Nephron (organoid): ENCODE results near the gene SNX27.

Source experiments
- H3K27ac Mint-ChIP-seq, 3 experiments: 2 replicates each; pipeline ENCODE4 v1.8.0; 2020; ENCODE audit warnings: mixed read lengths in 3 of 3, mild to moderate bottlenecking in 2 of 3, moderate library complexity in 1 of 3
- H3K27me3 Mint-ChIP-seq: 2 replicates; pipeline ENCODE4 v1.8.0; 2021; ENCODE audit warnings: low read depth, mild to moderate bottlenecking, moderate library complexity, mixed read lengths
- H3K36me3 Mint-ChIP-seq: 2 replicates; pipeline ENCODE4 v1.8.0; 2020; ENCODE audit warnings: low read depth, mixed read lengths
- H3K4me1 Mint-ChIP-seq: 2 replicates; pipeline ENCODE4 v1.8.0; 2020; ENCODE audit warnings: mixed read lengths
- H3K4me3 Mint-ChIP-seq, 3 experiments: 2 replicates each; pipeline ENCODE4 v1.8.0; 2020; ENCODE audit warnings: mild to moderate bottlenecking in 3 of 3, mixed read lengths in 3 of 3, moderate library complexity in 2 of 3
- H3K9me3 Mint-ChIP-seq: 2 replicates; pipeline ENCODE4 v1.8.0; 2020; ENCODE audit warnings: mixed read lengths
- TF ChIP-seq, protein P1 (sequence below), 3 experiments: fragments of 200-600 bp; sonication (generic); IDR thresholded peaks; one replicate each; pipeline ENCODE4 v1.5.0; 2021; ENCODE audit warnings: antibody characterized with exemption in 3 of 3; ENCODE audit not compliant: unreplicated experiment in 3 of 3

Gene SNX27

DNA sequence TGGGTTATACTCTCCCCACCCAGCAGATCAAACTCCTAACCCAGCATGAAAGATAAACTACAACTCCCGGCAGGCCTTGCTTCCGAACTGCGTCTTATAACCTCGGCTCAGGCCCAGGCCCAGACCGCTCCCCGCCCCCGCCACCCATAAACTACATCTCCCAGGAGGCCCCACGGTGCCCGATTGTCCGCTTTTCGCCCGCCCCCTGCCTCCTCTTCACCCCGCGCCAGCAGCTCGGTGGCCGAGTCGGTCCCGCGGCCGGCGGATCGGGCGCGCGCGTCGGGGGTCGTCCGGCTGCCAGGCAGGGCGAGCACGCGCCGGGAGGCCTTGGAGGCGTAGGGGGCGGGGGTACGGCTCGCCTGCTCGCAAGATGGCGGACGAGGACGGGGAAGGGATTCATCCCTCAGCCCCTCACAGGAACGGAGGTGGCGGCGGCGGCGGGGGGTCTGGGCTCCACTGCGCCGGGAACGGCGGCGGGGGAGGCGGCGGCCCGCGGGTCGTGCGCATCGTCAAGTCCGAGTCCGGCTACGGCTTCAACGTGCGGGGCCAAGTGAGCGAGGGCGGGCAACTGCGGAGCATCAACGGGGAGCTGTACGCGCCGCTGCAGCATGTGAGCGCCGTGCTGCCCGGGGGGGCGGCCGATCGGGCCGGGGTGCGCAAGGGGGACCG, at the start of gene SNX27:
SNX27 (plus strand) TSS at position 219 of the 669 bp plus-strand sequence; CDS start at position 371, 152 bp downstream.
- Mint-ChIP-seq H3K4me1 (peaks cover 26% of the 10 kb centered on the region), H3K36me3 (peaks cover 4% of the 10 kb centered on the region), H3K4me3 (peak within 1 kb of the TSS; percentile 95 to 99 (median 99)), H3K27me3 (peaks cover 5% of the 10 kb centered on the region), H3K27ac (peak within 1 kb of the TSS; percentile 82 to 95 (median 95)), H3K9me3 (no peaks in the 10 kb centered on the region)
- TF ChIP-seq, protein P1, sequence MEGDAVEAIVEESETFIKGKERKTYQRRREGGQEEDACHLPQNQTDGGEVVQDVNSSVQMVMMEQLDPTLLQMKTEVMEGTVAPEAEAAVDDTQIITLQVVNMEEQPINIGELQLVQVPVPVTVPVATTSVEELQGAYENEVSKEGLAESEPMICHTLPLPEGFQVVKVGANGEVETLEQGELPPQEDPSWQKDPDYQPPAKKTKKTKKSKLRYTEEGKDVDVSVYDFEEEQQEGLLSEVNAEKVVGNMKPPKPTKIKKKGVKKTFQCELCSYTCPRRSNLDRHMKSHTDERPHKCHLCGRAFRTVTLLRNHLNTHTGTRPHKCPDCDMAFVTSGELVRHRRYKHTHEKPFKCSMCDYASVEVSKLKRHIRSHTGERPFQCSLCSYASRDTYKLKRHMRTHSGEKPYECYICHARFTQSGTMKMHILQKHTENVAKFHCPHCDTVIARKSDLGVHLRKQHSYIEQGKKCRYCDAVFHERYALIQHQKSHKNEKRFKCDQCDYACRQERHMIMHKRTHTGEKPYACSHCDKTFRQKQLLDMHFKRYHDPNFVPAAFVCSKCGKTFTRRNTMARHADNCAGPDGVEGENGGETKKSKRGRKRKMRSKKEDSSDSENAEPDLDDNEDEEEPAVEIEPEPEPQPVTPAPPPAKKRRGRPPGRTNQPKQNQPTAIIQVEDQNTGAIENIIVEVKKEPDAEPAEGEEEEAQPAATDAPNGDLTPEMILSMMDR (IDR thresholded peaks at IDR 0.05; ENCODE audit: unreplicated experiment in 3 of 3) = no peak

DNA sequence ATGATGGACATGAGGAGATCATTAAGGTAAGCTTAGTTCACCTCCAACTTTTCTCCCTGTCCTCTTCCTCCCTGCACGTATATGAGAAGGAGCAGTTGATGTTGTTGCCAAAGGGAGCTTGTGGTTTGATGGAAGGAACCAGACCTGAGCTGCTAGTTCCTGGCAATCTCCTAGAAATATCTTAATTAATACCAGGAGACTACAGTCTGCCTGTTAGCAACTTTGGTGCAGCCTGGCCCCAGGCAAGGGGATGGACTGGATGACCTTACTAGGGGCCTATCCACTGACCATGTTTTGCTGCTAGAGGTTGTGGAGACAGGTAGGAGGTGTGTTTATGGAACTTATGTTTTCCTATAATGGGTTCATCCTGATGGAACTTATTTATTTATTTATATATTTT, 49.2 kb upstream of the SNX27 start:
- Mint-ChIP-seq H3K4me1 (no peaks in the 10 kb centered on the region), H3K27ac (no peak overlapping the region), H3K36me3 (no peaks in the 10 kb centered on the region), H3K4me3 (no peak overlapping the region), H3K27me3 (peaks cover 3% of the 10 kb centered on the region), H3K9me3 (no peaks in the 10 kb centered on the region)
- TF ChIP-seq, protein P1 (IDR thresholded peaks at IDR 0.05; ENCODE audit: unreplicated experiment in 3 of 3) = no peak

DNA sequence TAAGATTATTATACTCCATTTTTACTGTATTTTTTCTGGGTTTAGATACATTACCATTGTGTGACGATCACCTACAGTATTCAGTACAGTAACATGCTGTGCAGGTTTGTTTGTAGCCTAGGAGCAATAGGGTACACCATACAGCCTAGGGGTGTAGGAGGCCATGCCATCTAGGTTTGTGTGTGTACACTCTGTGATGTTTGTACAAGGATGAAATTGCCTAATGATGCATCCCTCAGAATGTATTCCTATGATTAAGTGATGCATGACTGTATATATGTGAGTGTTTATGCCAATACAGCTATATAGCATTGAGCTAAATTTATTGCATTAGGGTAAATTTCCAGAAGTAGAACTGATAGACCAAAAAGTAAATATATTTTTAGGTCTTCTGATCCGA, 48.5 kb upstream of the SNX27 start:
- no peak overlapping the region for H3K27ac Mint-ChIP-seq
- no peak overlapping the region for H3K4me3 Mint-ChIP-seq
- H3K36me3 Mint-ChIP-seq = no peaks in the 10 kb centered on the region
- peaks cover 3% of the 10 kb centered on the region for H3K27me3 Mint-ChIP-seq
- H3K9me3 Mint-ChIP-seq = no peaks in the 10 kb centered on the region
- no peaks in the 10 kb centered on the region for H3K4me1 Mint-ChIP-seq
- TF ChIP-seq, protein P1 (IDR thresholded peaks at IDR 0.05; ENCODE audit: unreplicated experiment in 3 of 3) = no peak

DNA sequence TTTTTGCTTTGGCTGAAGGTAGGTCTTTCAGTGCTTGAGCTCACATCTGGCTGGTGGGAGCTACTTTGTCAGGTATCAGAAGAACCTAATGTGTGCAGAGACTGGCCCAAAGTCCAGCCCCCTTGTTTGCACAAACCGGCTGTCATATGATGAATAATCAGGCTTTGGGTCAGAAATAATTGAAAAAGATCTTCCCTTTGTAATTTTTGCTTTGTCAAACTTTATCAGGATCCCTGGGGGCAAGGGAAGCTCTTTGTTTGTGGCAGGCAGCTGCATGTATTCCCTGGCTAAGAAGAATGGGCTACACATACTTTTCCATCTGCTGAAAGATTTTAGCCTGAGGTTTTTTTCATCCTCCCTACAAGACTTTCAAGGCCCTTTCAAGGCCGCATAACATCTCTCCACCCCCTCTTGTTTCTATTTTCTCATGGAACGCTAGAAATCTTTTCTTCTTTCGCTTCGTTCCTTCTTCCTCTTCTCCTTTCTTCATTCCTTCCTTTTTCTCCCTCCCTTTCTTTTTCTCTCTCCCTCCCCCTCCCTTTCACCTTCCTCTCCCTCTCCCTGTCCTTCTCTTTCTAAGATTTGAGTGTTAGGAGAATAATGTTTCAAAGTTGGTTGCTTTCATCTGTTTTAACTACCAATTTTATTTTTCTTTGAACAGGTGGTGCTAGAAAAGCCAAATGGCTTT, 46.2 kb upstream of the SNX27 start:
- H3K27ac Mint-ChIP-seq = no peak overlapping the region
- H3K4me3 Mint-ChIP-seq = no peak overlapping the region
- peaks cover 3% of the 10 kb centered on the region for H3K27me3 Mint-ChIP-seq
- H3K36me3 Mint-ChIP-seq = peaks cover 3% of the 10 kb centered on the region
- H3K9me3 Mint-ChIP-seq = no peaks in the 10 kb centered on the region
- no peaks in the 10 kb centered on the region for H3K4me1 Mint-ChIP-seq
- TF ChIP-seq, protein P1 (IDR thresholded peaks at IDR 0.05; ENCODE audit: unreplicated experiment in 3 of 3) = no peak

DNA sequence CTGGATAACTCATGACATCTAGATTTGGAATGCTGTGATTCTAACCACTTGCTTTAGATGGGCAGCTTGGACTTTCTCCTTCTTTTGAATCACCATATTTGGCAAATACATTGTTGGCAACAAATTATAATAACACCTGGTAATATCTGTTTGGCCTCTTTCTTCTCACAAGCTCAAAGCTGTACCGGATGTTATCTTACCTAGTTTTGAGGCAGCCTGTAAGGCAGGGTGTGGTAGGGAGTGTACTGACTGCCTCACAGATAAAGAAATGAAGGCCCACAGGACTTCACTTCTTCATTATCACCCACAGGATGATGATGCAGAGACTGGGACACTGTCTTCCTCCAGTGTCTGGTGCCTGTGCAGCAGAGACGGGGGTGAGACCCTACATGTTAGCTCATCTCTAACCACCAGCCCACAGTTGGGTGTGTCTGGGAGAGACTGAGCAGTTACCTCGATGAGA, 43.2 kb upstream of the SNX27 start:
- no peaks in the 10 kb centered on the region for H3K9me3 Mint-ChIP-seq
- H3K27ac Mint-ChIP-seq = no peak overlapping the region
- no peaks in the 10 kb centered on the region for H3K27me3 Mint-ChIP-seq
- peaks cover 8% of the 10 kb centered on the region for H3K36me3 Mint-ChIP-seq
- H3K4me3 Mint-ChIP-seq = no peak overlapping the region
- no peaks in the 10 kb centered on the region for H3K4me1 Mint-ChIP-seq
- TF ChIP-seq, protein P1 (IDR thresholded peaks at IDR 0.05; ENCODE audit: unreplicated experiment in 3 of 3) = no peak
